ENCODE measurements around the gene C21orf91. TPM values are rescaled to one million over a fixed set of nuclear protein-coding genes. Genes with fewer than 3 reads are reported as not detected.

C21orf91 gene
- total and polyA plus RNA-seq, 2 donors (not counting 3 experiments of a cell fraction or from before 2014, with no cell fraction given) = 1.3 to 4.2 TPM

GRCh38 chr21:17828223-17828622 is 9.1 kb upstream of the C21orf91 start:
- intact Hi-C loops (cut with micrococcal nuclease) (no loop called here), dilution Hi-C loops (cut with MboI; ENCODE audit: extremely low pct_ligation_motif_present, low sequenced_read_pairs) (no loop called here)
- Histone ChIP-seq H3K9me3 (replicated peaks; ENCODE audit: control insufficient read depth, insufficient read depth, low read length) (no peaks in the 10 kb centered on the region), H3K9me1 (replicated peaks; ENCODE audit: control insufficient read depth, extremely low read depth, insufficient read depth, low read length) (no peaks in the 10 kb centered on the region), H3K4me1 (ENCODE audit: control insufficient read depth, extremely low read depth, insufficient read depth, low read length) (no peaks in the 10 kb centered on the region), H3K36me3 (ENCODE audit: control insufficient read depth in 2 of 2, extremely low read depth in 1 of 2, insufficient read depth in 2 of 2, low read length in 2 of 2) (no peaks in the 10 kb centered on the region), H3K9ac (replicated peaks; ENCODE audit: extremely low read depth, insufficient read depth, low read length) (no peak overlapping the region), H3K4me3 (replicated peaks in 1 of 3; ENCODE audit: insufficient read depth in 1 of 3, low read depth in 1 of 3, low read length in 3 of 3) (no peak overlapping the region), H2AFZ (ENCODE audit: low read depth, low read length) (no peak overlapping the region), H3K79me2 (ENCODE audit: control insufficient read depth, insufficient read depth, low read length) (no peaks in the 10 kb centered on the region), H3K4me2 (ENCODE audit: insufficient read depth, low read length) (no peak overlapping the region), H4K20me1 (replicated peaks; ENCODE audit: control insufficient read depth, extremely low read depth, insufficient read depth, low read length) (no peaks in the 10 kb centered on the region), H3K27me3 (ENCODE audit: control insufficient read depth in 2 of 2, insufficient read depth in 2 of 2, low read length in 2 of 2) (no peaks in the 10 kb centered on the region), H3K27ac (ENCODE audit: insufficient read depth, low read depth, low read length) (no peak overlapping the region)
- FAIRE-seq (no peak), DNase-seq (ENCODE audit: low read depth, low spot score) (no peak)
- CTCF ChIA-PET = interaction anchor here (1.6 kb wide), 1 partner anchor 18 kb away, joined by 3 read pairs; no protein-coding TSS in a partner anchor
- no peak for TF ChIP-seq MYC (IDR thresholded peaks at IDR 0.05; ENCODE audit: low read depth, low read length)
- TF ChIP-seq, protein P1, sequence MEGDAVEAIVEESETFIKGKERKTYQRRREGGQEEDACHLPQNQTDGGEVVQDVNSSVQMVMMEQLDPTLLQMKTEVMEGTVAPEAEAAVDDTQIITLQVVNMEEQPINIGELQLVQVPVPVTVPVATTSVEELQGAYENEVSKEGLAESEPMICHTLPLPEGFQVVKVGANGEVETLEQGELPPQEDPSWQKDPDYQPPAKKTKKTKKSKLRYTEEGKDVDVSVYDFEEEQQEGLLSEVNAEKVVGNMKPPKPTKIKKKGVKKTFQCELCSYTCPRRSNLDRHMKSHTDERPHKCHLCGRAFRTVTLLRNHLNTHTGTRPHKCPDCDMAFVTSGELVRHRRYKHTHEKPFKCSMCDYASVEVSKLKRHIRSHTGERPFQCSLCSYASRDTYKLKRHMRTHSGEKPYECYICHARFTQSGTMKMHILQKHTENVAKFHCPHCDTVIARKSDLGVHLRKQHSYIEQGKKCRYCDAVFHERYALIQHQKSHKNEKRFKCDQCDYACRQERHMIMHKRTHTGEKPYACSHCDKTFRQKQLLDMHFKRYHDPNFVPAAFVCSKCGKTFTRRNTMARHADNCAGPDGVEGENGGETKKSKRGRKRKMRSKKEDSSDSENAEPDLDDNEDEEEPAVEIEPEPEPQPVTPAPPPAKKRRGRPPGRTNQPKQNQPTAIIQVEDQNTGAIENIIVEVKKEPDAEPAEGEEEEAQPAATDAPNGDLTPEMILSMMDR (IDR thresholded peaks at IDR 0.05; ENCODE audit: extremely low read depth in 1 of 2, insufficient read depth in 1 of 2, low read depth in 1 of 2, low read length in 2 of 2) = no peak
- no peak for TF ChIP-seq POLR2AphosphoS5 (IDR thresholded peaks at IDR 0.05; ENCODE audit: insufficient read depth, low read depth, low read length)
- TF ChIP-seq POLR2A (IDR thresholded peaks at IDR 0.05; ENCODE audit: low read depth, low read length) = no peak
- no peak for TF ChIP-seq JUN (IDR thresholded peaks at IDR 0.05; ENCODE audit: borderline replicate concordance, insufficient read depth, insufficient read length, low read depth)
- TF ChIP-seq, protein P2, sequence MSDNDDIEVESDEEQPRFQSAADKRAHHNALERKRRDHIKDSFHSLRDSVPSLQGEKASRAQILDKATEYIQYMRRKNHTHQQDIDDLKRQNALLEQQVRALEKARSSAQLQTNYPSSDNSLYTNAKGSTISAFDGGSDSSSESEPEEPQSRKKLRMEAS (IDR thresholded peaks at IDR 0.05; ENCODE audit: insufficient read depth, insufficient read length) = no peak
- TF ChIP-seq GATA2 (IDR thresholded peaks at IDR 0.05; ENCODE audit: insufficient read depth, insufficient read length, low read depth, low read length) = no peak
- TF ChIP-seq FOS (IDR thresholded peaks at IDR 0.05; ENCODE audit: borderline replicate concordance, insufficient read depth, low read length) = no peak
- no peak for TF ChIP-seq EZH2 (IDR thresholded peaks at IDR 0.05; ENCODE audit: borderline replicate concordance, low read depth, low read length, severe bottlenecking)
- no TSS peak for BruUV-seq (replicated peaks)
- POLR2A ChIA-PET = no interaction called here
